Neural progenitor cell (in vitro differentiated cells): Measurements from ENCODE around the gene TRIM66. TPM values are rescaled to one million over a fixed set of nuclear protein-coding genes. Genes with fewer than 3 reads are reported as not detected.
A peak's percentile ranks its signal among the peaks of the same experiment; 100 is the strongest.

Experiments
- DNase-seq: peaks from one replicate; pipeline ENCODE4 v3.0.0-alpha.2; 2016; ENCODE audit warnings: low spot score
- H2AFZ ChIP-seq: fragments of 200-600 bp; sonication (generic); replicated peaks from 2 replicates; pipeline ENCODE4 v1.6.1; 2016; ENCODE audit warnings: antibody characterized with exemption
- H3F3A ChIP-seq: fragments of 200-600 bp; sonication (generic); 2 replicates; pipeline ENCODE4 v1.6.1; 2016; ENCODE audit warnings: antibody characterized with exemption, low read depth
- H3K27ac ChIP-seq: fragments of 200-600 bp; sonication (generic); 2 replicates; pipeline ENCODE4 v1.5.1; 2016; ENCODE audit warnings: mild to moderate bottlenecking
- H3K27me3 ChIP-seq: fragments of 200-600 bp; sonication (generic); 2 replicates; pipeline ENCODE4 v1.6.1; 2016; ENCODE audit warnings: mild to moderate bottlenecking, moderate library complexity
- H3K36me3 ChIP-seq: fragments of 200-600 bp; sonication (generic); 2 replicates; pipeline ENCODE4 v1.5.1; 2016
- H3K4me1 ChIP-seq: fragments of 200-600 bp; sonication (generic); 2 replicates; pipeline ENCODE4 v1.6.1; 2016; ENCODE audit warnings: mixed run types
- H3K4me2 ChIP-seq: fragments of 200-600 bp; sonication (generic); 2 replicates; pipeline ENCODE4 v1.6.1; 2016
- H3K4me3 ChIP-seq: fragments of 200-600 bp; sonication (generic); 2 replicates; pipeline ENCODE4 v1.5.1; 2016
- H3K79me2 ChIP-seq: fragments of 200-600 bp; sonication (generic); 2 replicates; pipeline ENCODE4 v1.6.1; 2016; ENCODE audit warnings: low read depth
- H3K9ac ChIP-seq: fragments of 200-600 bp; sonication (generic); 2 replicates; pipeline ENCODE4 v1.6.1; 2016
- H3K9me3 ChIP-seq: fragments of 200-600 bp; sonication (generic); 2 replicates; pipeline ENCODE4 v1.5.1; 2016; ENCODE audit warnings: low read depth
- H4K20me1 ChIP-seq: fragments of 200-600 bp; sonication (generic); 2 replicates; pipeline ENCODE4 v1.6.1; 2016; ENCODE audit warnings: low read depth
- H3K27ac Mint-ChIP-seq: 3 replicates; pipeline ENCODE4 v1.8.0; 2021; ENCODE audit warnings: mixed read lengths
- H3K27me3 Mint-ChIP-seq: 2 replicates; pipeline ENCODE4 v1.8.0; 2022; ENCODE audit warnings: low read depth, mild to moderate bottlenecking, inconsistent platforms, moderate library complexity, mixed read lengths; ENCODE audit not compliant: insufficient read depth
- H3K36me3 Mint-ChIP-seq: 3 replicates; pipeline ENCODE4 v1.8.0; 2021; ENCODE audit warnings: mixed read lengths
- H3K4me1 Mint-ChIP-seq: 3 replicates; pipeline ENCODE4 v1.8.0; 2021; ENCODE audit warnings: mixed read lengths
- H3K4me3 Mint-ChIP-seq: 3 replicates; pipeline ENCODE4 v1.8.0; 2021; ENCODE audit warnings: mild to moderate bottlenecking, moderate library complexity, mixed read lengths
- H3K9me3 Mint-ChIP-seq: 3 replicates; pipeline ENCODE4 v1.8.0; 2020; ENCODE audit warnings: mixed read lengths
- EZH2 ChIP-seq: fragments of 200-600 bp; sonication (generic); IDR thresholded peaks from 2 replicates; pipeline ENCODE4 v1.6.1; 2017; ENCODE audit warnings: antibody characterized with exemption, mild to moderate bottlenecking, moderate library complexity
- EZH2phosphoT487 ChIP-seq: fragments of 200-600 bp; sonication (generic); IDR thresholded peaks from 2 replicates; pipeline ENCODE4 v1.6.1; 2017; ENCODE audit warnings: antibody characterized with exemption
- total RNA-seq: library from RNA; depleted of rRNA; stranded (reverse); fragments of >200 nt; gene quantifications from 2 replicates; pipeline ENCODE4 v1.2.3, GENCODE V29; 2015; ENCODE audit warnings: low replicate concordance
- TF ChIP-seq, protein P1 (sequence below): fragments of 200-600 bp; sonication (generic); IDR thresholded peaks from 2 replicates; pipeline ENCODE4 v1.5.1; 2017; ENCODE audit warnings: antibody characterized with exemption, mild to moderate bottlenecking

The TRIM66 gene
- total RNA-seq, 1 donor from 2014 or later: 0.95 TPM

DNA sequence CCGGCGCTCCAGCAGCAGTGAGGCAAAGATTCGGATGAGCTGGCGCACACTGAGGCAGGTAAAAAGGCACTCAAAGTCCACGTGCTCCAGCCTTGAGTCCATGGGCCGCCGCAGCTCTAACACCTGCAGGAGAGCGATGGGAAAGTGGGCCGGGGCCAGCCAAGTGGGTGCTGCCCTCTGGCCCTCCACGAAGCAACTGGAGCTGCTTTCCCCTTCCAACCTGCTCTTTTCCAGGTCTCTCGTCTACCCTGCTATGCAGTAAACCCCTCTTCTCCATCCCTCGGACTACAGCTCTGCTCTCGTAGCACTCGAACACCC is 20.1 kb upstream of the TRIM66 start:
- H3K36me3 Mint-ChIP-seq: peaks cover 47% of the 10 kb centered on the region
- no peak for DNase-seq
- Histone ChIP-seq H3K9ac (no peak overlapping the region), H3K36me3 (no peaks in the 10 kb centered on the region), H2AFZ (no peak overlapping the region), H3K79me2 (no peaks in the 10 kb centered on the region), H3K4me1 (peaks cover 28% of the 10 kb centered on the region), H3K27me3 (no peaks in the 10 kb centered on the region), H3K4me3 (no peak overlapping the region), H3F3A (peaks cover 22% of the 10 kb centered on the region), H3K4me2 (no peak overlapping the region), H3K9me3 (no peaks in the 10 kb centered on the region), H3K27ac (no peak overlapping the region), H4K20me1 (peaks cover 17% of the 10 kb centered on the region)
- no peaks in the 10 kb centered on the region for H3K9me3 Mint-ChIP-seq
- no peak for TF ChIP-seq EZH2
- no peak for TF ChIP-seq EZH2phosphoT487
- TF ChIP-seq, protein P1, sequence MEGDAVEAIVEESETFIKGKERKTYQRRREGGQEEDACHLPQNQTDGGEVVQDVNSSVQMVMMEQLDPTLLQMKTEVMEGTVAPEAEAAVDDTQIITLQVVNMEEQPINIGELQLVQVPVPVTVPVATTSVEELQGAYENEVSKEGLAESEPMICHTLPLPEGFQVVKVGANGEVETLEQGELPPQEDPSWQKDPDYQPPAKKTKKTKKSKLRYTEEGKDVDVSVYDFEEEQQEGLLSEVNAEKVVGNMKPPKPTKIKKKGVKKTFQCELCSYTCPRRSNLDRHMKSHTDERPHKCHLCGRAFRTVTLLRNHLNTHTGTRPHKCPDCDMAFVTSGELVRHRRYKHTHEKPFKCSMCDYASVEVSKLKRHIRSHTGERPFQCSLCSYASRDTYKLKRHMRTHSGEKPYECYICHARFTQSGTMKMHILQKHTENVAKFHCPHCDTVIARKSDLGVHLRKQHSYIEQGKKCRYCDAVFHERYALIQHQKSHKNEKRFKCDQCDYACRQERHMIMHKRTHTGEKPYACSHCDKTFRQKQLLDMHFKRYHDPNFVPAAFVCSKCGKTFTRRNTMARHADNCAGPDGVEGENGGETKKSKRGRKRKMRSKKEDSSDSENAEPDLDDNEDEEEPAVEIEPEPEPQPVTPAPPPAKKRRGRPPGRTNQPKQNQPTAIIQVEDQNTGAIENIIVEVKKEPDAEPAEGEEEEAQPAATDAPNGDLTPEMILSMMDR: no peak
- peaks cover 14% of the 10 kb centered on the region for H3K27me3 Mint-ChIP-seq
- H3K4me1 Mint-ChIP-seq: peaks cover 27% of the 10 kb centered on the region
- H3K4me3 Mint-ChIP-seq: no peak overlapping the region
- H3K27ac Mint-ChIP-seq: no peak overlapping the region

DNA sequence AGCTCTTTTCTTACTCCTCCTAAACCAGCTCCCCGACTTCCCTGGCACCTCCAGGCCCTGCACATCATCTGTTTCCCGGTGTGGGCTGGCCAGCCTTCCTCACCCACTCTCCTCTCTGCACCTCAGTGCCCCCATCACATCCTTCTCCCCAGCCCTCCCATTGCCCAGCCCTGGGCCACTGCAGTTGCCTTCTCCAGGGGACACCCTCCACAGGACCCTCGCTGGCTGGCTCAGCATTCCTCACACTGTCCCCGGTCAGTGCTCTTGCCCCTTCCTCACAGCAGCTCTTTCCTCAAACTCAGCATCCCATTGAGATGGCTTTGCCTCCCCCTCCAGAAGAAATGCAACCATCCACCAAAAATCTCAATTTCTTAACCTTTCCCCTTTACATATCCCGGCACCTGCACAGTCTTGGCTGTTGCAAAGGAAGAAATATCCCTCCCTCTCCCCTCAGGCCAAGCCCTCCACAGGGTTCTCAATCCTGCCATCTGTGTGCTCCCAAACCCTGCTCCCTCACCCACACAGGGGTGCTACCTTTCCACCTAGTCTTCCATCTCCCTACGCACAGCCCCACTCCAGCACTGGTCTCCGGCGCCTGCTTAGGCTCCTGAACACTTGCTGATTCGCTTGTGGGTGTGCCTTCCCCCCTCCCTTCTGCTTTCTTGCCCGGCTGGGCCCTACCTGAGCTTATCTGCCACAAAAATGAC is 19.6 kb upstream of the TRIM66 start:
- H3K4me2 ChIP-seq: no peak overlapping the region
- no peak for DNase-seq
- no peak overlapping the region for H3K27ac ChIP-seq
- no peaks in the 10 kb centered on the region for H3K27me3 ChIP-seq
- H3K4me1 ChIP-seq: peaks cover 28% of the 10 kb centered on the region
- Mint-ChIP-seq H3K9me3 (no peaks in the 10 kb centered on the region), H3K4me1 (peaks cover 27% of the 10 kb centered on the region), H3K27ac (no peak overlapping the region), H3K27me3 (peaks cover 14% of the 10 kb centered on the region), H3K4me3 (no peak overlapping the region), H3K36me3 (peaks cover 52% of the 10 kb centered on the region)
- H3K36me3 ChIP-seq: no peaks in the 10 kb centered on the region
- no peaks in the 10 kb centered on the region for H3K9me3 ChIP-seq
- no peaks in the 10 kb centered on the region for H3K79me2 ChIP-seq
- peaks cover 17% of the 10 kb centered on the region for H4K20me1 ChIP-seq
- H3F3A ChIP-seq: peaks cover 24% of the 10 kb centered on the region
- no peak overlapping the region for H2AFZ ChIP-seq
- H3K4me3 ChIP-seq: no peak overlapping the region
- H3K9ac ChIP-seq: no peak overlapping the region
- TF ChIP-seq, protein P1: no peak
- TF ChIP-seq EZH2 (no peak), EZH2phosphoT487 (no peak)

DNA sequence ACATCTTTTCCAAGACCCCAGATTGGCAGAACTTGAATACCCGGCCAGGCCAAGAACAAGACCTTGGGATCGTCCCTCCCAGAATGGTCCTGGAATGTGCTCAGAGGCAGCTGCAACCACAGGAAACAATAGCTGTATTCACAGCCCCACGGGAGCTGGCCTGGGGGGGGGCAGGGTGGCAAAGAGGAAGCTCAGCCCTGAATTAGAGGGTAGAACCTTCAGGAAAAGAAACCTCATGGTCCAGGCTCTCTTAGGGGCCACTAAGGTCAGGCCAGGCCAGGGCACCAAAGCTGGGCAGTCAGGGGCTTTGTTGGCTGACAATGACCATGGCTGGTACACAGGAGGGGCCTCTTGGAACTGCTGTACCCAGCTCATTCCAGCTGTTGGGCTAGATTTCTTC is 17.4 kb upstream of the TRIM66 start:
- no peak overlapping the region for H2AFZ ChIP-seq
- Mint-ChIP-seq H3K4me3 (peak overlapping the region; percentile 53), H3K4me1 (peaks cover 27% of the 10 kb centered on the region), H3K9me3 (no peaks in the 10 kb centered on the region), H3K36me3 (peaks cover 55% of the 10 kb centered on the region), H3K27ac (no peak overlapping the region), H3K27me3 (peaks cover 11% of the 10 kb centered on the region)
- peaks cover 25% of the 10 kb centered on the region for H3F3A ChIP-seq
- H3K79me2 ChIP-seq: no peaks in the 10 kb centered on the region
- H3K27me3 ChIP-seq: no peaks in the 10 kb centered on the region
- H3K4me2 ChIP-seq: no peak overlapping the region
- H3K27ac ChIP-seq: no peak overlapping the region
- H4K20me1 ChIP-seq: peaks cover 17% of the 10 kb centered on the region
- peak; percentile 15 for DNase-seq
- H3K4me3 ChIP-seq: no peak overlapping the region
- no peak overlapping the region for H3K9ac ChIP-seq
- H3K36me3 ChIP-seq: no peaks in the 10 kb centered on the region
- TF ChIP-seq, protein P1: no peak
- TF ChIP-seq EZH2 (no peak), EZH2phosphoT487 (no peak)
- peaks cover 28% of the 10 kb centered on the region for H3K4me1 ChIP-seq
- H3K9me3 ChIP-seq: no peaks in the 10 kb centered on the region
